ENCODE data around the gene RUVBL2. TPM values are rescaled to one million over a fixed set of nuclear protein-coding genes. Genes with fewer than 3 reads are reported as not detected.

Gene RUVBL2
- total RNA-seq, 1 experiment from 2014 or later = 165 TPM

DNA sequence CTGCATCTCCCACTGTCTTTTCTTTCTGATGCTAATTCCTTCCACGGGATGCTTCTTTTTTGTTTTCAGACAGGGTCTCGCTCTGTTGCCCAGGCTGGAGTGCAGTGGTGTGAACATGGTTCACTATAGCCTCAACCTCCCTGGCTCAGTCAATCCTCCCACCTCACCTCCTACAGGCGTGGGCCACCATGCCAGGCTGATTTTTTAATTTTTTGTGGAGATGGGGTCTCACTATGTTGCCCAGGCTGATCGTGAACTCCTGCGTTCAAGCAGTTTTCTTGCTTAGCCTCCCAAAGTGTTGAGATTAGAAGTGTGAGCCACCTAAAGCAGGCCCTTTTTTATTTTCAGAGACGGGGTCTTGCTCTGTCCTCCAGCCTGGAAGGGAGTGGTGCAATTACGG lies 5.4 kb upstream of the RUVBL2 start:
- Mint-ChIP-seq H3K4me3 (ENCODE audit: unreplicated experiment) (no peak overlapping the region), H3K27ac (ENCODE audit: unreplicated experiment) (peak overlapping the region; percentile 14), H3K27me3 (ENCODE audit: insufficient read depth, unreplicated experiment) (no peaks in the 10 kb centered on the region), H3K4me1 (ENCODE audit: low read depth, unreplicated experiment) (peaks cover 23% of the 10 kb centered on the region), H3K36me3 (ENCODE audit: insufficient read depth, unreplicated experiment) (peaks cover 77% of the 10 kb centered on the region), H3K9me3 (ENCODE audit: unreplicated experiment) (no peaks in the 10 kb centered on the region)
- TF ChIP-seq, protein P1, sequence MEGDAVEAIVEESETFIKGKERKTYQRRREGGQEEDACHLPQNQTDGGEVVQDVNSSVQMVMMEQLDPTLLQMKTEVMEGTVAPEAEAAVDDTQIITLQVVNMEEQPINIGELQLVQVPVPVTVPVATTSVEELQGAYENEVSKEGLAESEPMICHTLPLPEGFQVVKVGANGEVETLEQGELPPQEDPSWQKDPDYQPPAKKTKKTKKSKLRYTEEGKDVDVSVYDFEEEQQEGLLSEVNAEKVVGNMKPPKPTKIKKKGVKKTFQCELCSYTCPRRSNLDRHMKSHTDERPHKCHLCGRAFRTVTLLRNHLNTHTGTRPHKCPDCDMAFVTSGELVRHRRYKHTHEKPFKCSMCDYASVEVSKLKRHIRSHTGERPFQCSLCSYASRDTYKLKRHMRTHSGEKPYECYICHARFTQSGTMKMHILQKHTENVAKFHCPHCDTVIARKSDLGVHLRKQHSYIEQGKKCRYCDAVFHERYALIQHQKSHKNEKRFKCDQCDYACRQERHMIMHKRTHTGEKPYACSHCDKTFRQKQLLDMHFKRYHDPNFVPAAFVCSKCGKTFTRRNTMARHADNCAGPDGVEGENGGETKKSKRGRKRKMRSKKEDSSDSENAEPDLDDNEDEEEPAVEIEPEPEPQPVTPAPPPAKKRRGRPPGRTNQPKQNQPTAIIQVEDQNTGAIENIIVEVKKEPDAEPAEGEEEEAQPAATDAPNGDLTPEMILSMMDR (IDR thresholded peaks at IDR 0.05; ENCODE audit: insufficient read depth in 1 of 2, low read depth in 1 of 2, low read length in 1 of 2, severe bottlenecking in 1 of 2, unreplicated experiment in 1 of 2) = no peak
- Histone ChIP-seq H3K4me1 (peaks cover 13% of the 10 kb centered on the region; the same call in 1 of the 2 replicates), H3K4me3 (ENCODE audit: low read depth, low read length) (no peak overlapping the region), H3K27me3 (replicated peaks; ENCODE audit: control insufficient read depth, insufficient read depth, low read length) (no peaks in the 10 kb centered on the region), H3K9me3 (no peaks in the 10 kb centered on the region), H3K36me3 (ENCODE audit: control insufficient read depth, insufficient read depth, low read length) (peaks cover 5% of the 10 kb centered on the region; the same call in 1 of the 2 replicates)
- ChIA-PET CTCF (no interaction called here), POLR2A (no interaction called here)
- intact Hi-C loops (cut with micrococcal nuclease; ENCODE audit: unreplicated experiment) = no loop called here
- no TSS peak for BruUV-seq (replicated peaks)
- DNase-seq = no peak

DNA sequence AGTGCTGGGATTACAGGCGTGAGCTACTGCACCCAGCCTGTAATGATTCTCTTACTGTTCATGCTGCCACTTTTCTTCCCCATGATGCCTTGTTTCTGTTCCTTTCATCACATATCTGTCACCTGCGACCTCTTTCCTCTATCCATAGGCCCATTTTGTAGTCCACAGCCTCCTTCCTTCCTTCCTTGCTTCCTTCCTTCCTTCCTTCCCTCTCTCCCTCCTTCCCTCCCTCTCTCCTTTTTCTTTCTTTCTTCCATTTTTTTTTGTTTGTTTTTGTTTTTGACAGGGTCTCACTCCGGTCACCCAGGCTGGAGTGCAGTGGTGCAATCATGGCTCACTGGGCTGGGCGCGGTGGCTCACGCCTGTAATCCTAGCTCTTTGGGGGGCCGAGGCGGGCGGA lies 4.8 kb upstream of the RUVBL2 start:
- intact Hi-C loops (cut with micrococcal nuclease; ENCODE audit: unreplicated experiment) = no loop called here

DNA sequence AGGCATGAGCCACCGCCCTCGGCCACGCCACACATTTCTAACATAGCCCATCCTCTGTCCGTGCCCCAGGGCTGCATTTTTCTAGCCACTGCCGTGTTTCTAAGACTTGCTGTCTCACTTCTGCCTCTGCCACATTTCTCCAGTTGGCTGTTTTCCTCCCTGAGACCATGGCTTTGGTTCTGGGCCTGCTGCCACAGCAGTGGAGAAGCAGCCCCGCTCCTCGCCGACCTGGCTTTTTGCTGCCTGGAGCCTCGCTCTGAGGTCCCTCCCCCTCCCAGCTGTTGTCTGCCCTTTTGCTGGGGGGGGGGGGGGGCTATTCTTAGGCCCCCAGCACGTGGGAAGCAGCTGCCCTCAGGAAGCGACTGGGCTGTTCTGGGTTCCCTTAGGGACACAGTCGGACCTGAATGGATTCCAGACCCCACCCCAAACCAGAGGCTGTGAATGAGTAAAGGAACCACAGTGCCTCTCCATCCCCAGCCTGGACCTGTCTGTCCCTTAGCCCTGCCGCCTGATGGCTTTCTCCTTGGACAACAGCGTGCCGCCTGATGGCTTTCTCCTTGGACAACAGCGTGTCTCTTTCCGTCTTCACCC lies 3.9 kb upstream of the RUVBL2 start:
- H3K36me3 ChIP-seq (ENCODE audit: control insufficient read depth, insufficient read depth, low read length) = peaks cover 5% of the 10 kb centered on the region; the same call in 1 of the 2 replicates
- CTCF ChIA-PET = no interaction called here
- peak overlapping the region; percentile 65 for H3K27ac Mint-ChIP-seq (ENCODE audit: unreplicated experiment)
- no TSS peak for BruUV-seq (replicated peaks)
- no peaks in the 10 kb centered on the region for H3K27me3 ChIP-seq (replicated peaks; ENCODE audit: control insufficient read depth, insufficient read depth, low read length)
- H3K4me3 Mint-ChIP-seq (ENCODE audit: unreplicated experiment) = peak overlapping the region; percentile 5
- no peaks in the 10 kb centered on the region for H3K9me3 Mint-ChIP-seq (ENCODE audit: unreplicated experiment)
- no peaks in the 10 kb centered on the region for H3K27me3 Mint-ChIP-seq (ENCODE audit: insufficient read depth, unreplicated experiment)
- H3K4me1 ChIP-seq = peaks cover 13% of the 10 kb centered on the region; the same call in 1 of the 2 replicates
- DNase-seq = peak; percentile 51 to 72
- POLR2A ChIA-PET = interaction anchor here (0.6 to 1.4 kb wide), 2 partner anchors 26 to 180 kb away, joined by 3 read pairs; no protein-coding TSS in a partner anchor
- H3K9me3 ChIP-seq = no peaks in the 10 kb centered on the region
- H3K4me3 ChIP-seq (ENCODE audit: low read depth, low read length) = no peak overlapping the region
- peaks cover 78% of the 10 kb centered on the region for H3K36me3 Mint-ChIP-seq (ENCODE audit: insufficient read depth, unreplicated experiment)
- TF ChIP-seq, protein P1 (IDR thresholded peaks at IDR 0.05; ENCODE audit: insufficient read depth in 1 of 2, low read depth in 1 of 2, low read length in 1 of 2, severe bottlenecking in 1 of 2, unreplicated experiment in 1 of 2) = no peak
- peaks cover 25% of the 10 kb centered on the region for H3K4me1 Mint-ChIP-seq (ENCODE audit: low read depth, unreplicated experiment)
- intact Hi-C loops (cut with micrococcal nuclease; ENCODE audit: unreplicated experiment) = loop anchor here (5.0 to 10.0 kb wide), 2 partner anchors 83 to 235 kb away; partner anchors contain the start of gene KCNA7

More for the DNA sequence above, 4.8 kb upstream of the RUVBL2 start:
- Histone ChIP-seq H3K36me3 (ENCODE audit: control insufficient read depth, insufficient read depth, low read length) (peaks cover 5% of the 10 kb centered on the region; the same call in 1 of the 2 replicates), H3K4me3 (ENCODE audit: low read depth, low read length) (no peak overlapping the region), H3K4me1 (peaks cover 13% of the 10 kb centered on the region; the same call in 1 of the 2 replicates), H3K27me3 (replicated peaks; ENCODE audit: control insufficient read depth, insufficient read depth, low read length) (no peaks in the 10 kb centered on the region), H3K9me3 (no peaks in the 10 kb centered on the region)
- TF ChIP-seq, protein P1 (IDR thresholded peaks at IDR 0.05; ENCODE audit: insufficient read depth in 1 of 2, low read depth in 1 of 2, low read length in 1 of 2, severe bottlenecking in 1 of 2, unreplicated experiment in 1 of 2) = no peak
- Mint-ChIP-seq H3K4me1 (ENCODE audit: low read depth, unreplicated experiment) (peaks cover 23% of the 10 kb centered on the region), H3K9me3 (ENCODE audit: unreplicated experiment) (no peaks in the 10 kb centered on the region), H3K27ac (ENCODE audit: unreplicated experiment) (peak overlapping the region; percentile 65), H3K4me3 (ENCODE audit: unreplicated experiment) (no peak overlapping the region), H3K36me3 (ENCODE audit: insufficient read depth, unreplicated experiment) (peaks cover 77% of the 10 kb centered on the region), H3K27me3 (ENCODE audit: insufficient read depth, unreplicated experiment) (no peaks in the 10 kb centered on the region)
- POLR2A ChIA-PET = interaction anchor here (1.4 kb wide), 1 partner anchor 25 kb away, joined by 3 read pairs; no protein-coding TSS in a partner anchor
- CTCF ChIA-PET = no interaction called here
- BruUV-seq (replicated peaks) = no TSS peak
- no peak for DNase-seq

Data from Caco-2 (cell line).